Smooth muscle cell (in vitro differentiated cells): ENCODE measurements around the gene INAFM2. TPM values are rescaled to one million over a fixed set of nuclear protein-coding genes. Genes with fewer than 3 reads are reported as not detected.

Source experiments
- DNase-seq: peaks from one replicate; lab custom pipeline; 2025; ENCODE audit not compliant: unreplicated experiment; lab: John Stamatoyannopoulos, UW
- H2AFZ ChIP-seq: fragments of 200-600 bp; sonication (generic); 2 replicates; pipeline ENCODE4 v1.6.0; 2016; ENCODE audit warnings: antibody characterized with exemption, low read depth, mild to moderate bottlenecking
- H3F3A ChIP-seq: fragments of 200-600 bp; sonication (generic); 2 replicates; pipeline ENCODE4 v1.6.0; 2017; ENCODE audit warnings: antibody characterized with exemption, low read depth
- H3K27ac ChIP-seq: fragments of 200-600 bp; sonication (generic); 2 replicates; pipeline ENCODE4 v1.5.1; 2016; ENCODE audit warnings: low read depth, mild to moderate bottlenecking
- H3K27me3 ChIP-seq: fragments of 200-600 bp; sonication (generic); 2 replicates; pipeline ENCODE4 v1.6.1; 2016; ENCODE audit warnings: low read depth, mild to moderate bottlenecking
- H3K36me3 ChIP-seq: fragments of 200-600 bp; sonication (generic); 2 replicates; pipeline ENCODE4 v1.5.1; 2016; ENCODE audit warnings: low read depth
- H3K4me1 ChIP-seq: fragments of 200-600 bp; sonication (generic); 2 replicates; pipeline ENCODE4 v1.5.1; 2016; ENCODE audit warnings: low read depth
- H3K4me2 ChIP-seq: fragments of 200-600 bp; sonication (generic); 2 replicates; pipeline ENCODE4 v1.6.0; 2016; ENCODE audit warnings: mild to moderate bottlenecking
- H3K4me3 ChIP-seq: fragments of 200-600 bp; sonication (generic); 2 replicates; pipeline ENCODE4 v1.5.1; 2016; ENCODE audit warnings: mild to moderate bottlenecking
- H3K79me2 ChIP-seq: fragments of 200-600 bp; sonication (generic); 2 replicates; pipeline ENCODE4 v1.6.0; 2016; ENCODE audit warnings: low read depth, mild to moderate bottlenecking
- H3K9ac ChIP-seq: fragments of 200-600 bp; sonication (generic); 2 replicates; pipeline ENCODE4 v1.6.0; 2016; ENCODE audit warnings: low read depth
- H3K9me3 ChIP-seq: fragments of 200-600 bp; sonication (generic); replicated peaks from 2 replicates; pipeline ENCODE4 v1.5.1; 2016; ENCODE audit warnings: low read depth
- H4K20me1 ChIP-seq: fragments of 200-600 bp; sonication (generic); 2 replicates; pipeline ENCODE4 v1.6.0; 2016; ENCODE audit warnings: low read depth
- CTCF ChIP-seq: fragments of 200-600 bp; sonication (generic); IDR thresholded peaks from 2 replicates; pipeline ENCODE4 v1.5.1; 2017; ENCODE audit warnings: borderline replicate concordance, mild to moderate bottlenecking, antibody characterized with exemption; ENCODE audit not compliant: insufficient read depth, poor library complexity, severe bottlenecking
- WGBS: methylation state at CpG from one replicate; pipeline ENCODE4 v1.1.7; 2016; ENCODE audit warnings: low lambda C conversion rate; 5-methylcytosine and 5-hydroxymethylcytosine counted together
- polyA plus RNA-seq: library from polyadenylated mRNA; unstranded; fragments of >200 nt; fragmentation: Nextera tagmentation; extraction: Ambion mirVana; gene quantifications from 2 replicates; pipeline ENCODE4 v1.2.1, GENCODE V29; 2016
- total RNA-seq: library from RNA; depleted of rRNA; stranded (reverse); fragments of >200 nt; gene quantifications from 2 replicates; pipeline ENCODE4 v1.2.3, GENCODE V29; 2014

The INAFM2 gene
- total and polyA plus RNA-seq, 2 experiments from 2014 or later: 23.9 to 28.1 TPM

- Histone ChIP-seq H3K4me1 (peaks cover 27% of the 10 kb centered on the region), H2AFZ (no peak overlapping the region), H3K27ac (no peak overlapping the region), H3K4me2 (no peak overlapping the region), H3K36me3 (no peaks in the 10 kb centered on the region), H3K9me3 (no peaks in the 10 kb centered on the region), H3K9ac (no peak overlapping the region), H3K79me2 (no peaks in the 10 kb centered on the region), H3F3A (peaks cover 18% of the 10 kb centered on the region), H4K20me1 (no peaks in the 10 kb centered on the region), H3K4me3 (no peak overlapping the region), H3K27me3 (peaks cover 53% of the 10 kb centered on the region)
- WGBS: 76% methylated on average over 7 of the region's 7 CpGs
- TF ChIP-seq CTCF: no peak
- no peak for DNase-seq
Measured at GRCh38 chr15:40286794-40287193, 36.7 kb upstream of the INAFM2 start.

- H4K20me1 ChIP-seq: no peaks in the 10 kb centered on the region
- H3K9ac ChIP-seq: no peak overlapping the region
- no peak overlapping the region for H3K4me3 ChIP-seq
- H3F3A ChIP-seq: peaks cover 18% of the 10 kb centered on the region
- no peaks in the 10 kb centered on the region for H3K79me2 ChIP-seq
- peaks cover 22% of the 10 kb centered on the region for H3K4me1 ChIP-seq
- H3K9me3 ChIP-seq: no peaks in the 10 kb centered on the region
- peaks cover 53% of the 10 kb centered on the region for H3K27me3 ChIP-seq
- no peak for TF ChIP-seq CTCF
- 95% methylated on average over 3 of the region's 3 CpGs for WGBS
- H3K36me3 ChIP-seq: no peaks in the 10 kb centered on the region
- H2AFZ ChIP-seq: no peak overlapping the region
- no peak overlapping the region for H3K4me2 ChIP-seq
- DNase-seq: no peak
- no peak overlapping the region for H3K27ac ChIP-seq
Measured at GRCh38 chr15:40287505-40287904, 36.0 kb upstream of the INAFM2 start.

- Histone ChIP-seq H3K4me2 (no peak overlapping the region), H3K79me2 (no peaks in the 10 kb centered on the region), H4K20me1 (no peaks in the 10 kb centered on the region), H2AFZ (no peak overlapping the region), H3K9me3 (no peaks in the 10 kb centered on the region), H3K4me3 (no peak overlapping the region), H3K27ac (no peak overlapping the region), H3K4me1 (peaks cover 18% of the 10 kb centered on the region), H3K36me3 (no peaks in the 10 kb centered on the region), H3K27me3 (peaks cover 53% of the 10 kb centered on the region), H3K9ac (no peak overlapping the region), H3F3A (peaks cover 18% of the 10 kb centered on the region)
- no peak for DNase-seq
- 73% methylated on average over 4 of the region's 4 CpGs for WGBS
- no peak for TF ChIP-seq CTCF
Measured at GRCh38 chr15:40287968-40288367, 35.5 kb upstream of the INAFM2 start.

GRCh38 chr15:40289140-40289775 is 34.2 kb upstream of the INAFM2 start:
- H3K4me2 ChIP-seq: no peak overlapping the region
- H2AFZ ChIP-seq: no peak overlapping the region
- H3K27ac ChIP-seq: no peak overlapping the region
- peaks cover 18% of the 10 kb centered on the region for H3K4me1 ChIP-seq
- DNase-seq: no peak
- H3K9ac ChIP-seq: no peak overlapping the region
- TF ChIP-seq CTCF: no peak
- no peaks in the 10 kb centered on the region for H3K9me3 ChIP-seq
- H3K27me3 ChIP-seq: peaks cover 49% of the 10 kb centered on the region
- H3F3A ChIP-seq: peaks cover 14% of the 10 kb centered on the region
- H3K36me3 ChIP-seq: no peaks in the 10 kb centered on the region
- WGBS: 90% methylated on average over 6 of the region's 6 CpGs
- no peaks in the 10 kb centered on the region for H4K20me1 ChIP-seq
- H3K4me3 ChIP-seq: no peak overlapping the region
- no peaks in the 10 kb centered on the region for H3K79me2 ChIP-seq
